ENCODE data around the gene ARX. TPM values are rescaled to one million over a fixed set of nuclear protein-coding genes. Genes with fewer than 3 reads are reported as not detected.

Gene ARX
- total and polyA plus RNA-seq, 3 donors from 2014 or later = 4.9 to 13.4 (median 7.7) TPM

GRCh38 chrX:25001808-25002660, 13.7 kb downstream of the ARX start:
- TF ChIP-seq, protein P1, sequence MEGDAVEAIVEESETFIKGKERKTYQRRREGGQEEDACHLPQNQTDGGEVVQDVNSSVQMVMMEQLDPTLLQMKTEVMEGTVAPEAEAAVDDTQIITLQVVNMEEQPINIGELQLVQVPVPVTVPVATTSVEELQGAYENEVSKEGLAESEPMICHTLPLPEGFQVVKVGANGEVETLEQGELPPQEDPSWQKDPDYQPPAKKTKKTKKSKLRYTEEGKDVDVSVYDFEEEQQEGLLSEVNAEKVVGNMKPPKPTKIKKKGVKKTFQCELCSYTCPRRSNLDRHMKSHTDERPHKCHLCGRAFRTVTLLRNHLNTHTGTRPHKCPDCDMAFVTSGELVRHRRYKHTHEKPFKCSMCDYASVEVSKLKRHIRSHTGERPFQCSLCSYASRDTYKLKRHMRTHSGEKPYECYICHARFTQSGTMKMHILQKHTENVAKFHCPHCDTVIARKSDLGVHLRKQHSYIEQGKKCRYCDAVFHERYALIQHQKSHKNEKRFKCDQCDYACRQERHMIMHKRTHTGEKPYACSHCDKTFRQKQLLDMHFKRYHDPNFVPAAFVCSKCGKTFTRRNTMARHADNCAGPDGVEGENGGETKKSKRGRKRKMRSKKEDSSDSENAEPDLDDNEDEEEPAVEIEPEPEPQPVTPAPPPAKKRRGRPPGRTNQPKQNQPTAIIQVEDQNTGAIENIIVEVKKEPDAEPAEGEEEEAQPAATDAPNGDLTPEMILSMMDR (IDR thresholded peaks at IDR 0.05) = no peak
- no peak for TF ChIP-seq POLR2A (IDR thresholded peaks at IDR 0.05)
- 16 to 40% methylated on average over 4 to 28 of the region's 65 CpGs for WGBS, 2 donors
- intact Hi-C loops (cut with DNase I; ENCODE audit: low total_unique reads) = loop anchor here (5.0 kb wide), 1 partner anchor 160 kb away; no protein-coding TSS in a partner anchor
- Histone ChIP-seq H3K27ac (peak overlapping the region; percentile 44 to 85), H3K4me3 (peak overlapping the region in 1 of 2 donors; percentile 37), H3K36me3 (ENCODE audit: low read depth, missing control alignments) (no peaks in the 10 kb centered on the region), H3K27me3 (no peaks in the 10 kb centered on the region), H3K9me3 (no peaks in the 10 kb centered on the region), H3K4me1 (no peaks in the 10 kb centered on the region)
- DNase-seq = no peak

DNA sequence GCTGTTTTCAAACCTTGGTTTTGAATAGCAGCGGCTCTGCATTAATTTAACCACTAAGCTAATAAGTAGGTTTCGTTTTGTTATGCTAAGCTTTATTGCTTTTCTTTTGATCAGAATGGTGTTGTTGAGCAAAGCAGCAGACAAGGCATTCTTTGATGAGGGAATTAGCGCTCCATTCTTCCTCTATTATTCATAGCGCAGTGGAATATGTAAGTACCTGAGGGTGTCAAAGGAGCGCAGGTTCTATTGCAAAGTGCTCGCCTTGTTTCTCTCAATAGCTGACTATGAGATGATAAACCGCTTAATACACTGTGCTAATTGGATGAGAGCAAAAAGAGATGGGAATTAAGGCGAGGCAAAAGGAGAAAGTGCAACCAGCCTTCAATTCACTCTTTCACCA, 16.3 kb downstream of the ARX start:
- no peak for DNase-seq
- intact Hi-C loops (cut with DNase I; ENCODE audit: low total_unique reads) = no loop called here
- WGBS, 2 donors = 87 to 89% methylated on average over 7 to 8 of the region's 8 CpGs
- Histone ChIP-seq H3K4me1 (no peaks in the 10 kb centered on the region), H3K27ac (no peak overlapping the region), H3K4me3 (no peak overlapping the region), H3K27me3 (no peaks in the 10 kb centered on the region), H3K9me3 (no peaks in the 10 kb centered on the region), H3K36me3 (ENCODE audit: low read depth, missing control alignments) (no peaks in the 10 kb centered on the region)
- TF ChIP-seq POLR2A (IDR thresholded peaks at IDR 0.05) = no peak

- no peak for TF ChIP-seq POLR2A (IDR thresholded peaks at IDR 0.05)
- TF ChIP-seq, protein P1 (IDR thresholded peaks at IDR 0.05) = no peak
- Histone ChIP-seq H3K4me3 (no peak overlapping the region), H3K27ac (no peak overlapping the region), H3K9me3 (no peaks in the 10 kb centered on the region), H3K27me3 (no peaks in the 10 kb centered on the region), H3K4me1 (no peaks in the 10 kb centered on the region), H3K36me3 (ENCODE audit: low read depth, missing control alignments) (no peaks in the 10 kb centered on the region)
- no peak for DNase-seq
- 69 to 73% methylated on average over 5 of the region's 5 CpGs for WGBS, 2 donors
- intact Hi-C loops (cut with DNase I; ENCODE audit: low total_unique reads) = no loop called here
Observed at GRCh38 chrX:24996096-24996709, 19.6 kb downstream of the ARX start.

DNA sequence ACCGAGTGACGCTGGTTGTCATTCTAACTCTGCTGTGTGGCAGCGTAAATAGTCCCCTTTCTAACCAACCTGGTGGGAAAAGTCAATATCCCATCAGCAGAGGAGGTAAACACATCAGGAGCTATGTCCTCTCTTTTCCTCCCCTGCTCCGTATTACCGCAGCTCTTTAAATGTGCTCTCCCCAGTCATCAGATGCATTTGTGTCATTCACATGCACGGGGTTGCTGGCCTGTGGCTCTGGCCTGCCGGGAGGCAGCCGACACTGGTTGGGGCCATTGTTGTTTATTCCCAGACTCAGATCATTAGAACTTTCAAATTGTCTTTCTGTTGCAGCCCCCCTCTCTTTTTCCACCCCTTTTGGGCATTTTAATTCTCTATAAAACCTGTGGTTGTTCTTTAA, 21.9 kb downstream of the ARX start:
- no peak for DNase-seq
- no peaks in the 10 kb centered on the region for H3K9me3 ChIP-seq
- 87 to 91% methylated on average over 4 to 8 of the region's 8 CpGs for WGBS, 2 donors
- H3K4me3 ChIP-seq = no peak overlapping the region
- no peaks in the 10 kb centered on the region for H3K4me1 ChIP-seq
- H3K27me3 ChIP-seq = no peaks in the 10 kb centered on the region
- intact Hi-C loops (cut with DNase I; ENCODE audit: low total_unique reads) = no loop called here
- no peak overlapping the region for H3K27ac ChIP-seq
- no peaks in the 10 kb centered on the region for H3K36me3 ChIP-seq (ENCODE audit: low read depth, missing control alignments)
- TF ChIP-seq, protein P1 (IDR thresholded peaks at IDR 0.05) = no peak
- TF ChIP-seq POLR2A (IDR thresholded peaks at IDR 0.05) = no peak

DNA sequence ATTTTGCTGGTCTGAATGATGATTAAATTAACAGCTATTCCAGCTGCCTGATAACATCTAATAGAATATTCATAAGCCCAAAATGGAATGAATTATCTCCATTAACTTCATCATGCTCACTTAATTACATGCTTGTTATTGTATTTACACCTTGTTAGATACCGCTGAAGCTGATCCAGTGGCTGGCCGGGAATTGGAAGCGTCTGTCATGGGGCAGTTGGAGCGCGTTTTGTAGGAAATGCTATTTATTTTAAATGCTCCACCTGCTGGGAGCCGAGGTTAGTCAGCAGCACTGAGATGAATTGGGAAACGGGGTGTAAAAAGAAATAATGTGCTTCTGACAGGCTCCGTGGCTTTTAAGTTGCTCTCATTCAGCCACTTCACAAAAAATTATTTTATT, 25.2 kb downstream of the ARX start:
- Histone ChIP-seq H3K27me3 (no peaks in the 10 kb centered on the region), H3K4me3 (no peak overlapping the region), H3K9me3 (no peaks in the 10 kb centered on the region), H3K4me1 (no peaks in the 10 kb centered on the region), H3K36me3 (ENCODE audit: low read depth, missing control alignments) (no peaks in the 10 kb centered on the region), H3K27ac (no peak overlapping the region)
- no peak for TF ChIP-seq POLR2A (IDR thresholded peaks at IDR 0.05)
- TF ChIP-seq, protein P1 (IDR thresholded peaks at IDR 0.05) = no peak
- no peak for DNase-seq
- intact Hi-C loops (cut with DNase I; ENCODE audit: low total_unique reads) = no loop called here
- 80 to 84% methylated on average over 8 of the region's 8 CpGs for WGBS, 2 donors

Measured in testis (tissue), 3 donors.